ENCODE results near the gene ZNHIT6. TPM values are rescaled to one million over a fixed set of nuclear protein-coding genes. Genes with fewer than 3 reads are reported as not detected.
A peak's percentile ranks its signal among the peaks of the same experiment; 100 is the strongest.
"Not testable (repeated sequence)": the region's sequence is repeated elsewhere in the genome, so short reads cannot be mapped to it uniquely, and the experiment has no call there.

Gene ZNHIT6
- total RNA-seq, 1 donor from 2014 or later, result 12.0 TPM

DNA sequence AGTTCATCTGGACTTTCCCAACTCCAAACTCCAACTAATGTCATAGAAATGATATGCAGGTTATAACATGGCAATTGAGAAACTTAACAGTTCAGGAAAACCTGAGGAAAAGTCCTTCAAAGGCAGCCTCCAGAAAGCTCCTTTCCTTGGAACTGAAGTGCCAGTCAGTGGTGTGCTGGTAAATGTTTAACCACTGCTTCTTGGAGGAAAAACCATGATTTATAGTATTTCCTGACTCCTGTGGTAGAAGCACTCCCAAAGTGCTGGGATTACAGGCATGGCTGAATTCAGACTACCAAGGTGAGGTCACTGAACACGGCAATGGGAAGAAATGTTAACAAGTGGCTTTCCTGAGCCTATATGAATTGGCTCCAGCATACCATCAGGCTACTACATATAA lies 26.7 kb upstream of the ZNHIT6 start:
- H3K27me3 ChIP-seq, result no peaks in the 10 kb centered on the region
- H3K27ac ChIP-seq, result no peak overlapping the region
- no peaks in the 10 kb centered on the region for H3K4me1 ChIP-seq
- no peaks in the 10 kb centered on the region for H3K9me3 ChIP-seq
- no peak for TF ChIP-seq POLR2AphosphoS5 (IDR thresholded peaks at IDR 0.05; ENCODE audit: insufficient read depth in 1 of 2, low read depth in 1 of 2)
- no peak for TF ChIP-seq POLR2A (IDR thresholded peaks at IDR 0.05)
- no peak for TF ChIP-seq CTCF (IDR thresholded peaks at IDR 0.05)
- intact Hi-C loops (cut with DNase I), result no loop called here
- no peaks in the 10 kb centered on the region for H3K36me3 ChIP-seq
- H3K4me3 ChIP-seq, result no peak overlapping the region
- no peak for DNase-seq (ENCODE audit: extremely low spot score in 2 of 2)

DNA sequence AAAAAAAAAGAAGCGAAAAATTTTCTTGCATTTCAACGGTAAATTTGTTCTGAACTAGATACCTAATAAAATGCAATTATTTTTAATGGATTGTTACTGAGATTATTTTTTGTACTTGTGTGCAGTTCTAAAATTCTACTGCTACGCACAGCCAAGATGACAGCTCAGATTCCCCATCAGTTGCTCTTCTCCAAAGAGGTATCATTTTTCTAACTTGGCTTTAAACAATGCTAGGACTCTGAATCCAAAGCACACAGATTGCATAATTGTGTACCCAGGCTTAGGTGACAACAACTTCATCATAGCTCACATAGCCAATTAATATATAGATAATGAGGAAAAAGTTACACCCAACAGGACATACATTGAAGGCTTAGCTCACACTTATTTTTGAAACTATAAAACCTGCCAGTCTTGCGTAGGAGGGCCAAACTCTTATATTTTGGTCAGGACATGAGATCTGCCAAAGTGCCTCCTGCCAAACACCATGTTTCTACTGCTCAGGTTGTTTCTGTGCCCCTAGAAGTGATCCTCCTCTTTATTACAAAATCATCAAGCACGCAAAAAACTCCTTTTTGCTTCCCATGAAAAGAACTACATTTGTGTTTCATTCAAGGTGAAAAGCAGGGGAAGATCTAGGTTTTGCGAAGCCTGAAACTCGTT lies 10.6 kb upstream of the ZNHIT6 start:
- H3K9me3 ChIP-seq, result no peaks in the 10 kb centered on the region
- DNase-seq (ENCODE audit: extremely low spot score in 2 of 2), result no peak
- no peaks in the 10 kb centered on the region for H3K4me1 ChIP-seq
- H3K36me3 ChIP-seq, result no peaks in the 10 kb centered on the region
- TF ChIP-seq POLR2AphosphoS5 (IDR thresholded peaks at IDR 0.05; ENCODE audit: insufficient read depth in 1 of 2, low read depth in 1 of 2), result no peak
- no peak for TF ChIP-seq CTCF (IDR thresholded peaks at IDR 0.05)
- TF ChIP-seq POLR2A (IDR thresholded peaks at IDR 0.05), result no peak
- no peaks in the 10 kb centered on the region for H3K27me3 ChIP-seq
- no peak overlapping the region for H3K4me3 ChIP-seq
- H3K27ac ChIP-seq, result no peak overlapping the region
- intact Hi-C loops (cut with DNase I), result no loop called here

GRCh38 chr1:85714418-85715114 lies 6.3 kb upstream of the ZNHIT6 start:
- H3K27me3 ChIP-seq; intact Hi-C loops (cut with DNase I); H3K4me1 ChIP-seq; H3K27ac ChIP-seq; DNase-seq (ENCODE audit: extremely low spot score in 2 of 2); H3K36me3 ChIP-seq; H3K4me3 ChIP-seq; H3K9me3 ChIP-seq: not testable (repeated sequence)

- Histone ChIP-seq H3K4me1 (peaks cover 30% of the 10 kb centered on the region), H3K27ac (peak overlapping the region; percentile 87), H3K27me3 (no peaks in the 10 kb centered on the region), H3K4me3 (peak overlapping the region; percentile 87 to 89), H3K9me3 (no peaks in the 10 kb centered on the region), H3K36me3 (peaks cover 0 to 12% of the 10 kb centered on the region in 2 donors)
- intact Hi-C loops (cut with DNase I), result no loop called here
- no peak for DNase-seq (ENCODE audit: extremely low spot score in 2 of 2)
- TF ChIP-seq CTCF (IDR thresholded peaks at IDR 0.05) (no peak), POLR2A (IDR thresholded peaks at IDR 0.05) (no peak), POLR2AphosphoS5 (IDR thresholded peaks at IDR 0.05; ENCODE audit: insufficient read depth in 1 of 2, low read depth in 1 of 2) (no peak)
Observed at GRCh38 chr1:85708829-85709227, 595 bp upstream of the ZNHIT6 start.

- H3K4me3 ChIP-seq, result peak overlapping the region; percentile 87 to 89
- H3K9me3 ChIP-seq, result no peaks in the 10 kb centered on the region
- intact Hi-C loops (cut with DNase I), result no loop called here
- H3K27ac ChIP-seq, result peak overlapping the region; percentile 87
- TF ChIP-seq POLR2A (IDR thresholded peaks at IDR 0.05) (no peak), POLR2AphosphoS5 (IDR thresholded peaks at IDR 0.05; ENCODE audit: insufficient read depth in 1 of 2, low read depth in 1 of 2) (no peak), CTCF (IDR thresholded peaks at IDR 0.05) (no peak)
- no peaks in the 10 kb centered on the region for H3K27me3 ChIP-seq
- H3K4me1 ChIP-seq, result peaks cover 30% of the 10 kb centered on the region
- peaks cover 0 to 14% of the 10 kb centered on the region in 2 donors for H3K36me3 ChIP-seq
- no peak for DNase-seq (ENCODE audit: extremely low spot score in 2 of 2)
Observed at GRCh38 chr1:85707267-85707989, 805 bp downstream of the ZNHIT6 start.

Measured in vagina (tissue), 2 donors.